ENCODE measurements around the gene ZNF462. TPM values are rescaled to one million over a fixed set of nuclear protein-coding genes. Genes with fewer than 3 reads are reported as not detected.

The ZNF462 gene, protein sequence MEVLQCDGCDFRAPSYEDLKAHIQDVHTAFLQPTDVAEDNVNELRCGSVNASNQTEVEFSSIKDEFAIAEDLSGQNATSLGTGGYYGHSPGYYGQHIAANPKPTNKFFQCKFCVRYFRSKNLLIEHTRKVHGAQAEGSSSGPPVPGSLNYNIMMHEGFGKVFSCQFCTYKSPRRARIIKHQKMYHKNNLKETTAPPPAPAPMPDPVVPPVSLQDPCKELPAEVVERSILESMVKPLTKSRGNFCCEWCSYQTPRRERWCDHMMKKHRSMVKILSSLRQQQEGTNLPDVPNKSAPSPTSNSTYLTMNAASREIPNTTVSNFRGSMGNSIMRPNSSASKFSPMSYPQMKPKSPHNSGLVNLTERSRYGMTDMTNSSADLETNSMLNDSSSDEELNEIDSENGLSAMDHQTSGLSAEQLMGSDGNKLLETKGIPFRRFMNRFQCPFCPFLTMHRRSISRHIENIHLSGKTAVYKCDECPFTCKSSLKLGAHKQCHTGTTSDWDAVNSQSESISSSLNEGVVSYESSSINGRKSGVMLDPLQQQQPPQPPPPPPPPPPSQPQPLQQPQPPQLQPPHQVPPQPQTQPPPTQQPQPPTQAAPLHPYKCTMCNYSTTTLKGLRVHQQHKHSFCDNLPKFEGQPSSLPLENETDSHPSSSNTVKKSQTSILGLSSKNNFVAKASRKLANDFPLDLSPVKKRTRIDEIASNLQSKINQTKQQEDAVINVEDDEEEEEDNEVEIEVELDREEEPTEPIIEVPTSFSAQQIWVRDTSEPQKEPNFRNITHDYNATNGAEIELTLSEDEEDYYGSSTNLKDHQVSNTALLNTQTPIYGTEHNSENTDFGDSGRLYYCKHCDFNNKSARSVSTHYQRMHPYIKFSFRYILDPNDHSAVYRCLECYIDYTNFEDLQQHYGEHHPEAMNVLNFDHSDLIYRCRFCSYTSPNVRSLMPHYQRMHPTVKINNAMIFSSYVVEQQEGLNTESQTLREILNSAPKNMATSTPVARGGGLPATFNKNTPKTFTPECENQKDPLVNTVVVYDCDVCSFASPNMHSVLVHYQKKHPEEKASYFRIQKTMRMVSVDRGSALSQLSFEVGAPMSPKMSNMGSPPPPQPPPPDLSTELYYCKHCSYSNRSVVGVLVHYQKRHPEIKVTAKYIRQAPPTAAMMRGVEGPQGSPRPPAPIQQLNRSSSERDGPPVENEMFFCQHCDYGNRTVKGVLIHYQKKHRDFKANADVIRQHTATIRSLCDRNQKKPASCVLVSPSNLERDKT (N-terminal part only)
- total RNA-seq = 89.7 TPM

GRCh38 chr9:106862821-106863720 lies at the start of gene ZNF462:
ZNF462 (plus strand) TSS chr9:106863166; CDS start chr9:106923384, 60,218 bp downstream.

Small RNAs within 50 kb of the gene (small RNA-seq; reads per million reads assigned to genes)
- not detected for gene RNA5SP292
